Glutamatergic neuron (in vitro differentiated cells): ENCODE results near the gene RAB5A. TPM values are rescaled to one million over a fixed set of nuclear protein-coding genes. Genes with fewer than 3 reads are reported as not detected.
A peak's percentile ranks its signal among the peaks of the same experiment; 100 is the strongest.

Experiments used
- DNase-seq: peaks from one replicate; pipeline ENCODE4 v3.0.0; 2022
- H3K27ac Mint-ChIP-seq: one replicate; pipeline ENCODE4 v1.8.0; 2020; ENCODE audit warnings: mild to moderate bottlenecking, mixed read lengths, inconsistent platforms; ENCODE audit not compliant: unreplicated experiment
- H3K27me3 Mint-ChIP-seq: one replicate; pipeline ENCODE4 v1.8.0; 2020; ENCODE audit warnings: mild to moderate bottlenecking, moderate library complexity, mixed read lengths, inconsistent platforms; ENCODE audit not compliant: unreplicated experiment
- H3K36me3 Mint-ChIP-seq: one replicate; pipeline ENCODE4 v1.8.0; 2020; ENCODE audit warnings: mild to moderate bottlenecking, mixed read lengths, inconsistent platforms; ENCODE audit not compliant: unreplicated experiment
- H3K4me1 Mint-ChIP-seq: one replicate; pipeline ENCODE4 v1.8.0; 2020; ENCODE audit warnings: mild to moderate bottlenecking, low read depth, mixed read lengths, inconsistent platforms; ENCODE audit not compliant: unreplicated experiment
- H3K4me3 Mint-ChIP-seq: one replicate; pipeline ENCODE4 v1.8.0; 2020; ENCODE audit warnings: mild to moderate bottlenecking, mixed read lengths, inconsistent platforms; ENCODE audit not compliant: unreplicated experiment
- H3K9me3 Mint-ChIP-seq: one replicate; pipeline ENCODE4 v1.8.0; 2020; ENCODE audit warnings: mild to moderate bottlenecking, moderate library complexity, mixed read lengths, inconsistent platforms; ENCODE audit not compliant: unreplicated experiment
- CTCF ChIP-seq: fragments of 200-600 bp; sonication (generic); IDR thresholded peaks from one replicate; pipeline ENCODE4 v1.5.0; 2021; ENCODE audit not compliant: partially characterized antibody, unreplicated experiment
- total RNA-seq: library from RNA; stranded (reverse); fragmentation: NEBNext Ultra II Directional; extraction: Animal tissue kit (Norgen Biotek cat#: 25700); gene quantifications from one replicate; pipeline ENCODE4 v1.2.1, GENCODE V29; 2021; ENCODE audit not compliant: unreplicated experiment

The RAB5A gene
- total RNA-seq, 1 donor from 2014 or later: 81.8 TPM

- no peaks in the 10 kb centered on the region for H3K4me1 Mint-ChIP-seq
- H3K27ac Mint-ChIP-seq: no peak overlapping the region
- no peaks in the 10 kb centered on the region for H3K36me3 Mint-ChIP-seq
Observed at GRCh38 chr3:19920401-19921080, 26.4 kb upstream of the RAB5A start.

GRCh38 chr3:19931180-19931692, 15.7 kb upstream of the RAB5A start:
- Mint-ChIP-seq H3K9me3 (no peaks in the 10 kb centered on the region), H3K27me3 (no peaks in the 10 kb centered on the region), H3K4me3 (no peak overlapping the region), H3K36me3 (no peaks in the 10 kb centered on the region), H3K4me1 (peaks cover 1% of the 10 kb centered on the region), H3K27ac (no peak overlapping the region)
- no peak for TF ChIP-seq CTCF
- DNase-seq: no peak

More at GRCh38 chr3:19920401-19921080, 26.4 kb upstream of the RAB5A start:
- Mint-ChIP-seq H3K4me3 (no peak overlapping the region), H3K9me3 (no peaks in the 10 kb centered on the region), H3K27me3 (no peaks in the 10 kb centered on the region)
- no peak for TF ChIP-seq CTCF
- no peak for DNase-seq

- Mint-ChIP-seq H3K36me3 (no peaks in the 10 kb centered on the region), H3K9me3 (no peaks in the 10 kb centered on the region), H3K4me3 (no peak overlapping the region), H3K27me3 (no peaks in the 10 kb centered on the region), H3K27ac (no peak overlapping the region), H3K4me1 (peaks cover 1% of the 10 kb centered on the region)
- DNase-seq: no peak
- no peak for TF ChIP-seq CTCF
Observed at GRCh38 chr3:19931767-19932188, 15.1 kb upstream of the RAB5A start.

GRCh38 chr3:19932422-19932821, 14.5 kb upstream of the RAB5A start:
- no peak for TF ChIP-seq CTCF
- Mint-ChIP-seq H3K4me1 (peaks cover 1% of the 10 kb centered on the region), H3K27ac (no peak overlapping the region), H3K9me3 (no peaks in the 10 kb centered on the region), H3K4me3 (no peak overlapping the region), H3K27me3 (no peaks in the 10 kb centered on the region), H3K36me3 (no peaks in the 10 kb centered on the region)
- DNase-seq: no peak

- H3K4me3 Mint-ChIP-seq: peak within 1 kb of the TSS; percentile 12
- TF ChIP-seq CTCF: no peak
- peaks cover 1% of the 10 kb centered on the region for H3K4me1 Mint-ChIP-seq
- H3K27me3 Mint-ChIP-seq: peaks cover 1% of the 10 kb centered on the region
- DNase-seq: peak; percentile 70
- no peaks in the 10 kb centered on the region for H3K9me3 Mint-ChIP-seq
- H3K27ac Mint-ChIP-seq: no peak within 1 kb of the TSS
- no peaks in the 10 kb centered on the region for H3K36me3 Mint-ChIP-seq
Observed at GRCh38 chr3:19934098-19934566, 12.8 kb upstream of the RAB5A start, which contains the start of gene EFHB. TSS of gene EFHB (minus strand) at chr3:19934217. CDS start at chr3:19934018, 199 bp downstream.
